Cardiac muscle cell (in vitro differentiated cells and primary cell): ENCODE data around the gene ZNF431. TPM values are rescaled to one million over a fixed set of nuclear protein-coding genes. Genes with fewer than 3 reads are reported as not detected.

Experiments
- DNase-seq, 2 donors: peaks; one replicate each; pipeline versions ENCODE4 v3.0.0 to v3.0.0-alpha.2; 2010 to 2017; ENCODE audit warnings: low read depth in 1 of 2, low spot score in 1 of 2
- H3K27ac ChIP-seq: fragments of 200-600 bp; sonication (generic); 2 replicates; pipeline ENCODE4 v1.5.1; 2016
- H3K27me3 ChIP-seq: fragments of 200-600 bp; sonication (generic); 2 replicates; pipeline ENCODE4 v1.6.0; 2016; ENCODE audit warnings: control low read depth
- H3K36me3 ChIP-seq: fragments of 200-600 bp; sonication (generic); 2 replicates; pipeline ENCODE4 v1.5.1; 2016; ENCODE audit warnings: control low read depth
- H3K4me1 ChIP-seq: fragments of 200-600 bp; sonication (generic); 2 replicates; pipeline ENCODE4 v1.8.1; 2017; ENCODE audit warnings: low read depth, mild to moderate bottlenecking, mixed run types
- H3K4me3 ChIP-seq: fragments of 200-600 bp; sonication (generic); 2 replicates; pipeline ENCODE4 v1.5.1; 2016; ENCODE audit warnings: mild to moderate bottlenecking
- H3K9me3 ChIP-seq: fragments of 200-600 bp; sonication (generic); 2 replicates; pipeline ENCODE4 v1.5.1; 2017; ENCODE audit warnings: low read depth, mild to moderate bottlenecking, control low read depth
- polyA plus RNA-seq: library from polyadenylated mRNA; unstranded; fragments of >200 nt; fragmentation: Nextera tagmentation; extraction: Ambion mirVana; gene quantifications from 2 replicates; pipeline ENCODE4 v1.2.1, GENCODE V29; 2016
- total RNA-seq: library from RNA; depleted of rRNA; stranded (reverse); fragments of >200 nt; gene quantifications from 2 replicates; pipeline ENCODE4 v1.2.3, GENCODE V29; 2016
- TF ChIP-seq, protein P1 (sequence below): IDR thresholded peaks from 2 replicates; pipeline ENCODE4 v1.5.1; 2012; ENCODE audit warnings: low read depth, mild to moderate bottlenecking, low read length

Gene ZNF431
- total and polyA plus RNA-seq, 2 experiments from 2014 or later: 15.2 to 26.7 TPM

GRCh38 chr19:21127001-21127400 is 14.8 kb upstream of the ZNF431 start:
- no peak for DNase-seq
- Histone ChIP-seq H3K27ac (peak overlapping the region; percentile 39), H3K4me1 (peaks cover 8% of the 10 kb centered on the region), H3K9me3 (no peaks in the 10 kb centered on the region), H3K36me3 (peaks cover 2% of the 10 kb centered on the region), H3K4me3 (no peak overlapping the region), H3K27me3 (no peaks in the 10 kb centered on the region)
- TF ChIP-seq, protein P1, sequence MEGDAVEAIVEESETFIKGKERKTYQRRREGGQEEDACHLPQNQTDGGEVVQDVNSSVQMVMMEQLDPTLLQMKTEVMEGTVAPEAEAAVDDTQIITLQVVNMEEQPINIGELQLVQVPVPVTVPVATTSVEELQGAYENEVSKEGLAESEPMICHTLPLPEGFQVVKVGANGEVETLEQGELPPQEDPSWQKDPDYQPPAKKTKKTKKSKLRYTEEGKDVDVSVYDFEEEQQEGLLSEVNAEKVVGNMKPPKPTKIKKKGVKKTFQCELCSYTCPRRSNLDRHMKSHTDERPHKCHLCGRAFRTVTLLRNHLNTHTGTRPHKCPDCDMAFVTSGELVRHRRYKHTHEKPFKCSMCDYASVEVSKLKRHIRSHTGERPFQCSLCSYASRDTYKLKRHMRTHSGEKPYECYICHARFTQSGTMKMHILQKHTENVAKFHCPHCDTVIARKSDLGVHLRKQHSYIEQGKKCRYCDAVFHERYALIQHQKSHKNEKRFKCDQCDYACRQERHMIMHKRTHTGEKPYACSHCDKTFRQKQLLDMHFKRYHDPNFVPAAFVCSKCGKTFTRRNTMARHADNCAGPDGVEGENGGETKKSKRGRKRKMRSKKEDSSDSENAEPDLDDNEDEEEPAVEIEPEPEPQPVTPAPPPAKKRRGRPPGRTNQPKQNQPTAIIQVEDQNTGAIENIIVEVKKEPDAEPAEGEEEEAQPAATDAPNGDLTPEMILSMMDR: no peak

GRCh38 chr19:21127898-21128297 is 13.9 kb upstream of the ZNF431 start:
- no peak for DNase-seq
- Histone ChIP-seq H3K9me3 (no peaks in the 10 kb centered on the region), H3K27me3 (no peaks in the 10 kb centered on the region), H3K36me3 (no peaks in the 10 kb centered on the region), H3K4me3 (no peak overlapping the region), H3K4me1 (peaks cover 8% of the 10 kb centered on the region), H3K27ac (no peak overlapping the region)
- TF ChIP-seq, protein P1: no peak

DNA sequence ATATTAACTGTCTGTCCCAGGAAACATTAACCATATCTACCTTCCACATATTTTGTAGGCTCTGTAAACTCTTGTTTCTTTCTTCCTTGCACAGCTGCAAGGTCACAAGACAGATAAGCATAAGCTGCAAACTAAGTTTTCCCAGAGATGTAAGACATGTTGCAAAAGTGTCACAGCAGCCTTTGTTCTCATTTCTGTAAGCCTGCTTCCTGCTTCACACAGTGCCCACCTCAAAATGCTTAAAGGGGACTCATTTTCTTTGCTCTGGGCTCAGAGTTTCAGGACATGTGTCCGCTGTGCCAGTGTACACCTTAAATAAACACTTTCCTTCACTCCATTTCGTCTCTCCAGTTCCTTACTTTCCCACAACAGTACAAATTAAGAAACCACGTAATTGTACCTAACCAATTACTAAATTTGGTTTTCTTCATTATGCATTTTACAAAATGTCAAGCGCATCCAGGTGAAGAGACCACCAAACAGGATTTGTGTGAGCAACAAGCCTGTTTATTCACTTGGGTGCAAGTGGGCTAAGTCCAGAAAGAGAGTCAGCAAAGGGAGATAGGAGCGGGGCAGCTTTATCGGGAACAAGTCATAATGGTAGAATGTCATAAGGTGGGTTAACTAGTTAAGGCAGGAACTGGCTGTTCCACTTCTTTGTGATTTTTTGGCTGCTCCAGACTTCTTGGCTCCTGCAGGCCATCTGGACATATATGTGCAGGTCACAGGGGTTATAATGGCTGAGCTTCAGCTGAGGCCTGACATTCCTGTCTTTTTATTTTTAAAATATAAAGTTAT is 12.7 kb upstream of the ZNF431 start:
- Histone ChIP-seq H3K27ac (peak overlapping the region; percentile 47), H3K4me3 (no peak overlapping the region), H3K9me3 (no peaks in the 10 kb centered on the region), H3K27me3 (no peaks in the 10 kb centered on the region), H3K4me1 (peaks cover 8% of the 10 kb centered on the region), H3K36me3 (no peaks in the 10 kb centered on the region)
- TF ChIP-seq, protein P1: no peak
- DNase-seq: peak; percentile 0 to 18

DNA sequence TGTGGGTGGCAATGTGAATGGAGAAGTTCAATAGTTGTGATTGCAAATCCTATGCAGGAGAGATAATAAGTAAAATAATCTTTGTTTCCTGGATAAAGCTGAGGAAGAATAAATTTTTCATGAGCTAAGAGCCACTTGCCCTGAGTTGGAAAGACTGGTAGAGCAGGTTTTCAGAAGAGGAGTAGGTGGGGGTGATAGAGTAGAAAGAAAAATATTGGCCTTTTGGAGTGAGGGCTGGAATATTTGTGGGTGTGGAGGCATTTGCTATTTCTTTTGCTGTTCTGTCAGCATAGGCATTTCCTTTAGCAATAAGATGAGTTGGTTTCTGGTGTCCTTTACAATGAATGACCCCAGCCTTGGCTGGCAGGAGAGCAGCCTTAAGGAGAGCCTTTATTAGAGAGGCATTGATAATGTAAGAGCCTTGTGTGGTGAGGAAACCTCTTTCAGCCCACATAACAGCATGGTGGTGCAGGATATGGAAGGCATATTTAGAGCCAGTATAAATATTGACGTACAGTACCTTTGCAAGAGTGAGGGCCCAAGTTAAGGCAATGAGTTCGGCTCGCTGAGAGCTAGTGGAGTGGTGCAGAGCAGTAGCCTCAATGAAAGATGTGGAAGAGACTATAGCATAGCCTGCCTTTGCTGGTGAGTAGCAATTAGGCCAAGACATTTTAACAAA is 11.6 kb upstream of the ZNF431 start:
- Histone ChIP-seq H3K4me3 (no peak overlapping the region), H3K4me1 (peaks cover 8% of the 10 kb centered on the region), H3K36me3 (no peaks in the 10 kb centered on the region), H3K27me3 (no peaks in the 10 kb centered on the region), H3K9me3 (no peaks in the 10 kb centered on the region), H3K27ac (no peak overlapping the region)
- TF ChIP-seq, protein P1: no peak
- DNase-seq: no peak

DNA sequence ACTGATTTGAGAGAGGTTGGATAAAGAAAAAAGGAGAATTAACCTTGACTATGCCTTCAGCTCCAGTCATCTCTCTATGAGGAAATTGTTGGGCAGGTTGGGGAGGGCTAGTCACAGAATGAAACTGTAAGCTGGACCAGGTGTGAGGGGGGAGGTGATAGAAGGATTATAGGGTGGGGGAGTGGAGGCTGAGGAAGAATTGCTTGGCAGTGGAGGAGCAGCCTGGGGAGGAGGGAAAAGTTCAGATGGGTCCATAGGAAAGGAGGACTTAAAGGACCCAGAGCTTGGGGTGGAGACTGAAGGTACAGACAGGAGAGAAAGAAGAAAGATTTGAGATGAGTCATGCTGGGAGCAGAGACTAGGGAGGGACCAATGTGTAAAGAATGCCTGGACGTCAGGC is 8.2 kb upstream of the ZNF431 start:
- Histone ChIP-seq H3K4me3 (no peak overlapping the region), H3K27ac (no peak overlapping the region), H3K4me1 (peaks cover 6% of the 10 kb centered on the region), H3K27me3 (no peaks in the 10 kb centered on the region), H3K36me3 (no peaks in the 10 kb centered on the region), H3K9me3 (no peaks in the 10 kb centered on the region)
- TF ChIP-seq, protein P1: no peak
- no peak for DNase-seq
